Osteoblast (primary cell): ENCODE data around the gene OPA1. TPM values are rescaled to one million over a fixed set of nuclear protein-coding genes. Genes with fewer than 3 reads are reported as not detected.

Experiments
- DNase-seq: peaks from one replicate; pipeline ENCODE4 v3.0.0; 2011; ENCODE audit warnings: low spot score, mixed read lengths; ENCODE audit not compliant: insufficient read length; ENCODE audit errors: missing footprints
- H2AFZ ChIP-seq: 2 replicates; pipeline ENCODE4 v1.6.0; 2011; ENCODE audit warnings: mild to moderate bottlenecking, low read length
- H3K27ac ChIP-seq: 2 replicates; pipeline ENCODE4 v1.5.1; 2011; ENCODE audit warnings: mild to moderate bottlenecking, low read depth, low read length, moderate library complexity
- H3K27me3 ChIP-seq: 2 replicates; pipeline ENCODE4 v1.6.0; 2012; ENCODE audit warnings: mild to moderate bottlenecking, control low read depth, inconsistent platforms, low read length, moderate library complexity; ENCODE audit not compliant: insufficient read depth
- H3K36me3 ChIP-seq: 2 replicates; pipeline ENCODE4 v1.5.1; 2011; ENCODE audit warnings: mild to moderate bottlenecking, low read length, control low read depth, moderate library complexity; ENCODE audit not compliant: insufficient read depth
- H3K4me1 ChIP-seq: 2 replicates; pipeline ENCODE4 v1.5.1; 2011; ENCODE audit warnings: mild to moderate bottlenecking, low read length, control low read depth, moderate library complexity; ENCODE audit not compliant: insufficient read depth
- H3K4me2 ChIP-seq: 2 replicates; pipeline ENCODE4 v1.6.0; 2011; ENCODE audit warnings: mild to moderate bottlenecking, low read length; ENCODE audit not compliant: insufficient read depth
- H3K4me3 ChIP-seq: fragments of 200-600 bp; sonication (generic); 3 replicates; pipeline ENCODE4 v1.5.1; 2012; ENCODE audit warnings: mild to moderate bottlenecking, low read length, inconsistent platforms; ENCODE audit not compliant: insufficient read depth
- H3K79me2 ChIP-seq: 2 replicates; pipeline ENCODE4 v1.6.0; 2012; ENCODE audit warnings: mild to moderate bottlenecking, low read length, control low read depth, inconsistent platforms; ENCODE audit not compliant: insufficient read depth
- H3K9me3 ChIP-seq: 2 replicates; pipeline ENCODE4 v1.5.1; 2011; ENCODE audit warnings: low read depth, low read length, control low read depth
- H4K20me1 ChIP-seq: 2 replicates; pipeline ENCODE4 v1.6.0; 2012; ENCODE audit warnings: mild to moderate bottlenecking, low read length, control low read depth; ENCODE audit not compliant: insufficient read depth
- CTCF ChIP-seq: IDR thresholded peaks from 2 replicates; pipeline ENCODE4 v1.5.1; 2011; ENCODE audit warnings: mild to moderate bottlenecking, low read depth, low read length, moderate library complexity; ENCODE audit errors: extremely low read depth
- total RNA-seq: library from RNA; depleted of rRNA; stranded (reverse); fragments of >200 nt; gene quantifications from 2 replicates; pipeline ENCODE4 v1.2.3, GENCODE V29; 2012

OPA1 gene
- total RNA-seq, 1 donor, result 77.4 TPM

DNA sequence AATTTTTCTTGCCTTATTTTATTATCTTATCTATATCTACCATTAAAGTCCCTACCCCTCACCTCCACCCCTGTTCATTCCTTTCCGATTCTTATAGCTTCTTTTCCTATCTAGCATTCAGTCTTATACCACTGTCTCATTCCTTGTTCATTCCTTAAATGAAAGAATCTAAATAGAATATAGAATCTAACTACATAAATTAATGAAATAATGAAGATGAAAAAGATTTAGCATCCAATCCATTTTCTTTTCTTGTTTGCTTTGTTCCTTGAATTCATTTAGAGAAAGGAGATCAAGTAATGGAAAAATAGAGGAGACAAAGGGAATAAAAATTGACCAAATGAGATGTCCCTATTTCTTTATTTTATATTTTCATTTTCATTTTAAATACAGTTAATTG, 67.2 kb downstream of the OPA1 start:
- H3K4me3 ChIP-seq, result no peak overlapping the region
- no peak for DNase-seq
- H3K9me3 ChIP-seq, result no peaks in the 10 kb centered on the region
- H3K4me2 ChIP-seq, result no peak overlapping the region
- no peak overlapping the region for H3K27ac ChIP-seq
- no peak overlapping the region for H2AFZ ChIP-seq
- no peaks in the 10 kb centered on the region for H3K27me3 ChIP-seq
- H4K20me1 ChIP-seq, result no peaks in the 10 kb centered on the region
- no peaks in the 10 kb centered on the region for H3K79me2 ChIP-seq
- no peak for TF ChIP-seq CTCF
- H3K4me1 ChIP-seq, result no peaks in the 10 kb centered on the region
- peaks cover 44% of the 10 kb centered on the region for H3K36me3 ChIP-seq

DNA sequence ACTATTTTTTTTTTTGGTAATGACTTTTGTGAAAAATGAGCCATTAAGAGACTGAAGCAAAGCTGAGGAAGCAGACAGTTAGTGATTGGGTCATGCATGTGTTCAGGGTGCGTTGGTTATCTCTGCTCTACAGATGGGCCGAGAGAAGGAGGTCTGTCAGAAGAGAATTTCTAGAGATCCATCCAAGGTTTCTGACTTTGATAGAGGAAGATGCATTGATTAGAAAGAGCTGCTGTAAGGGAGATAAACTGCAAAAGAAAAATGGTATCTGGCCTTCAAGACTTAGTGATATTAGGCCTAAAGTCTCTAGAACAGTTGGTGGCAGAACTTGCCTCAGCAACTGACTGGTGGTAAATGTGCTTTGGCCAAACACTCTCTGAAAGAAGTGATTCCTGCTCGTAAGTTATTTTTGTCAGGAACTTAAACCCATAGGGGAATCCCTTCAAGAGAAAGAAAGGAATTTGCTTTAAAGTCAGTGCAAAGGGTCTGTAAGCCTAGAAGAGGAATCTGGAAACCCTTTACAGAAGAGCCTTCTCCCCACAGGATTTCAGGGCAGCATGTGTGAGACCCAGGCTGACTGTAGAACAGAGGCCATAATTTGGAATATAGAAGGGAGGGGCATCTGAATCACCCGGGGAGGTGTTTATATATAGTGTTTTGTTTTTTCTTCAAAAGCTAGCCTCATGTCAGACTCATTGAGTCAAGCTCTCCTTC, 67.8 kb downstream of the OPA1 start:
- no peak for TF ChIP-seq CTCF

GRCh38 chr3:193662757-193663322, 69.8 kb downstream of the OPA1 start:
- no peaks in the 10 kb centered on the region for H3K27me3 ChIP-seq
- H3K27ac ChIP-seq, result no peak overlapping the region
- H3K79me2 ChIP-seq, result no peaks in the 10 kb centered on the region
- H3K4me2 ChIP-seq, result no peak overlapping the region
- peaks cover 50% of the 10 kb centered on the region for H3K36me3 ChIP-seq
- no peak for DNase-seq
- H3K4me3 ChIP-seq, result no peak overlapping the region
- H3K9me3 ChIP-seq, result no peaks in the 10 kb centered on the region
- H2AFZ ChIP-seq, result no peak overlapping the region
- TF ChIP-seq CTCF, result no peak
- no peaks in the 10 kb centered on the region for H3K4me1 ChIP-seq
- H4K20me1 ChIP-seq, result no peaks in the 10 kb centered on the region

More for the DNA sequence above, 67.8 kb downstream of the OPA1 start:
- no peaks in the 10 kb centered on the region for H3K4me1 ChIP-seq
- H3K36me3 ChIP-seq, result peaks cover 45% of the 10 kb centered on the region
- no peak for DNase-seq
- H4K20me1 ChIP-seq, result no peaks in the 10 kb centered on the region
- no peak overlapping the region for H3K27ac ChIP-seq
- no peak overlapping the region for H2AFZ ChIP-seq
- H3K79me2 ChIP-seq, result no peaks in the 10 kb centered on the region
- no peak overlapping the region for H3K4me2 ChIP-seq
- H3K27me3 ChIP-seq, result no peaks in the 10 kb centered on the region
- no peak overlapping the region for H3K4me3 ChIP-seq
- H3K9me3 ChIP-seq, result no peaks in the 10 kb centered on the region

GRCh38 chr3:193665370-193665989, 72.5 kb downstream of the OPA1 start:
- no peaks in the 10 kb centered on the region for H3K27me3 ChIP-seq
- H3K4me2 ChIP-seq, result no peak overlapping the region
- no peaks in the 10 kb centered on the region for H3K4me1 ChIP-seq
- H3K27ac ChIP-seq, result no peak overlapping the region
- H4K20me1 ChIP-seq, result no peaks in the 10 kb centered on the region
- peak; percentile 55 for TF ChIP-seq CTCF
- no peaks in the 10 kb centered on the region for H3K9me3 ChIP-seq
- DNase-seq, result peak; percentile 57
- no peaks in the 10 kb centered on the region for H3K79me2 ChIP-seq
- no peak overlapping the region for H2AFZ ChIP-seq
- no peak overlapping the region for H3K4me3 ChIP-seq
- H3K36me3 ChIP-seq, result peaks cover 43% of the 10 kb centered on the region
